ENCODE measurements around the gene KLHL7.

- no peak for TF ChIP-seq POLR2A (IDR thresholded peaks at IDR 0.05; ENCODE audit: low read depth, low read length)
- TF ChIP-seq CTCF (IDR thresholded peaks at IDR 0.05; ENCODE audit: extremely low read depth in 1 of 2, insufficient read depth in 1 of 2, low read depth in 1 of 2, low read length in 2 of 2): no peak
- TF ChIP-seq EZH2 (IDR thresholded peaks at IDR 0.05; ENCODE audit: borderline replicate concordance, low read depth, low read length, severe bottlenecking): no peak
- no peak for TF ChIP-seq POLR2AphosphoS5 (IDR thresholded peaks at IDR 0.05; ENCODE audit: insufficient read depth, low read depth, low read length)
- no peak for TF ChIP-seq JUN (IDR thresholded peaks at IDR 0.05; ENCODE audit: borderline replicate concordance, insufficient read depth, insufficient read length, low read depth)
- TF ChIP-seq MAX (IDR thresholded peaks at IDR 0.05; ENCODE audit: insufficient read depth, insufficient read length): no peak
- TF ChIP-seq MYC (IDR thresholded peaks at IDR 0.05; ENCODE audit: low read depth, low read length): no peak
- TF ChIP-seq GATA2 (IDR thresholded peaks at IDR 0.05; ENCODE audit: insufficient read depth, insufficient read length, low read depth, low read length): no peak
- TF ChIP-seq FOS (IDR thresholded peaks at IDR 0.05; ENCODE audit: borderline replicate concordance, insufficient read depth, low read length): no peak
Measured at GRCh38 chr7:23133797-23134196, 28.2 kb downstream of the KLHL7 start.
